Bronchial epithelial cell (primary cell): ENCODE results near the gene ZBTB6. TPM values are rescaled to one million over a fixed set of nuclear protein-coding genes. Genes with fewer than 3 reads are reported as not detected.

Source experiments
- DNase-seq: peaks from one replicate; pipeline ENCODE4 v3.0.0-alpha.2; 2010; ENCODE audit warnings: low read depth
- FAIRE-seq: peaks from 2 replicates; lab custom pipeline; 2011; peaks lifted over from hg19 to GRCh38; lab: Jason Lieb, UNC
- H3K27me3 ChIP-seq: 2 replicates; pipeline ENCODE4 v1.5.1; 2011; ENCODE audit warnings: low read length; ENCODE audit not compliant: control insufficient read depth, insufficient read depth
- H3K36me3 ChIP-seq: 2 replicates; pipeline ENCODE4 v1.5.1; 2011; ENCODE audit warnings: low read length; ENCODE audit not compliant: control insufficient read depth, insufficient read depth
- H3K4me3 ChIP-seq: 2 replicates; pipeline ENCODE4 v1.5.1; 2011; ENCODE audit warnings: mild to moderate bottlenecking, low read depth, low read length, control low read depth
- CTCF ChIP-seq: IDR thresholded peaks from 2 replicates; pipeline ENCODE4 v1.5.1; 2011; ENCODE audit warnings: mild to moderate bottlenecking, moderate library complexity, low read length, control low read depth, inconsistent platforms; ENCODE audit not compliant: insufficient read depth, severe bottlenecking
- total RNA-seq: library from RNA; depleted of rRNA; stranded (reverse); fragments of >200 nt; gene quantifications from 2 replicates; pipeline ENCODE4 v1.2.1, GENCODE V29; 2014

ZBTB6 gene
- 14.3 and 15.3 TPM in 2 replicates for total RNA-seq

GRCh38 chr9:122912964-122913673 is at the start of gene ZBTB6:
Gene ZBTB6 (minus strand): TSS chr9:122913323. CDS start chr9:122912072, 1,251 bp downstream.
- Histone ChIP-seq H3K27me3 (no peaks in the 10 kb centered on the region), H3K4me3 (peak within 1 kb of the TSS; percentile 56), H3K36me3 (peaks cover 5% of the 10 kb centered on the region)
- no peak for FAIRE-seq
- peak; percentile 79 for DNase-seq
- no peak for TF ChIP-seq CTCF

- H3K4me3 ChIP-seq = no peak overlapping the region
- DNase-seq (no peak), FAIRE-seq (no peak)
- H3K36me3 ChIP-seq = peaks cover 2% of the 10 kb centered on the region
- no peaks in the 10 kb centered on the region for H3K27me3 ChIP-seq
- TF ChIP-seq CTCF = no peak
Observed at GRCh38 chr9:122961139-122961538, 48.0 kb upstream of the ZBTB6 start.

- DNase-seq = no peak
- no peaks in the 10 kb centered on the region for H3K27me3 ChIP-seq
- FAIRE-seq = no peak
- no peak for TF ChIP-seq CTCF
- H3K4me3 ChIP-seq = no peak overlapping the region
- peaks cover 1% of the 10 kb centered on the region for H3K36me3 ChIP-seq
Observed at GRCh38 chr9:122955961-122956360, 42.8 kb upstream of the ZBTB6 start.

GRCh38 chr9:122954253-122954691 is 41.1 kb upstream of the ZBTB6 start:
- DNase-seq (peak; percentile 62), FAIRE-seq (no peak)

GRCh38 chr9:122951056-122951455 is 37.9 kb upstream of the ZBTB6 start:
- Histone ChIP-seq H3K27me3 (no peaks in the 10 kb centered on the region), H3K36me3 (no peaks in the 10 kb centered on the region), H3K4me3 (no peak overlapping the region)
- DNase-seq = no peak
- FAIRE-seq = no peak
- TF ChIP-seq CTCF = no peak

More at GRCh38 chr9:122954253-122954691, 41.1 kb upstream of the ZBTB6 start:
- H3K27me3 ChIP-seq = no peaks in the 10 kb centered on the region
- no peak for TF ChIP-seq CTCF
- H3K4me3 ChIP-seq = no peak overlapping the region
- peaks cover 1% of the 10 kb centered on the region for H3K36me3 ChIP-seq
